IPS DF 19.7 (cell line): ENCODE results near the gene RXYLT1.

Source experiments
- DNase-seq: peaks from one replicate; pipeline ENCODE4 v3.0.0-alpha.2; 2013; ENCODE audit warnings: low read depth, low spot score

Gene RXYLT1

GRCh38 chr12:63843254-63843720, 63.6 kb downstream of the RXYLT1 start:
- DNase-seq: no peak

- DNase-seq: peak; percentile 68
These were observed 64.1 kb downstream of the RXYLT1 start for GRCh38 chr12:63843721-63844390.

GRCh38 chr12:63844391-63845341, 65.0 kb downstream of the RXYLT1 start, which contains the start of gene SRGAP1:
Gene SRGAP1 (plus strand): TSS chr12:63844700. CDS start chr12:63844817, 117 bp downstream.
- no peak for DNase-seq

GRCh38 chr12:63845726-63846125, 66.0 kb downstream of the RXYLT1 start:
- no peak for DNase-seq

- DNase-seq: no peak
These were observed 66.7 kb downstream of the RXYLT1 start for GRCh38 chr12:63846238-63846967.

GRCh38 chr12:63848450-63848849, 68.7 kb downstream of the RXYLT1 start:
- no peak for DNase-seq

GRCh38 chr12:63849106-63849620, 69.5 kb downstream of the RXYLT1 start:
- no peak for DNase-seq

- DNase-seq: no peak
These were observed 69.9 kb downstream of the RXYLT1 start for GRCh38 chr12:63849641-63850040.

GRCh38 chr12:63853978-63854377, 74.3 kb downstream of the RXYLT1 start:
- DNase-seq: no peak

- DNase-seq: no peak
These were observed 75.6 kb downstream of the RXYLT1 start for GRCh38 chr12:63855299-63855698.

GRCh38 chr12:63857771-63858670, 78.3 kb downstream of the RXYLT1 start:
- no peak for DNase-seq
